Measurements from ENCODE around the gene DAPL1. TPM values are rescaled to one million over a fixed set of nuclear protein-coding genes. Genes with fewer than 3 reads are reported as not detected.

DAPL1 gene
- total RNA-seq, 1 experiment from 2014 or later = not detected

GRCh38 chr2:158830201-158830600 lies 35.1 kb downstream of the DAPL1 start:
- ATAC-seq = no peak

GRCh38 chr2:158835431-158835830 lies 40.3 kb downstream of the DAPL1 start:
- BruUV-seq (replicated peaks) = no TSS peak
- H3K27me3 ChIP-seq (ENCODE audit: control insufficient read depth, insufficient read depth, low read length) = no peaks in the 10 kb centered on the region
- H3K9me3 ChIP-seq (ENCODE audit: control insufficient read depth, insufficient read depth, low read depth, low read length) = no peaks in the 10 kb centered on the region
- ATAC-seq (no peak), DNase-seq (ENCODE audit: low read depth, low spot score) (no peak)
- TF ChIP-seq CTCF (IDR thresholded peaks at IDR 0.05) = no peak
- TF ChIP-seq TCF7L2 (IDR thresholded peaks at IDR 0.05; ENCODE audit: low read depth, low read length) = no peak
- TF ChIP-seq SIN3A (IDR thresholded peaks at IDR 0.05; ENCODE audit: borderline replicate concordance, insufficient read depth, low read depth, low read length) = no peak
- no peak for TF ChIP-seq POLR2AphosphoS5 (IDR thresholded peaks at IDR 0.05; ENCODE audit: low read depth, low read length)
- no peak for TF ChIP-seq REST (IDR thresholded peaks at IDR 0.05; ENCODE audit: insufficient read depth in 1 of 2, low read depth in 2 of 2, low read length in 1 of 2)
- in situ Hi-C loops (cut with HindIII; ENCODE audit: low pct_unique_long_range_greater_than_20kb, low sequenced_read_pairs) (no loop called here), intact Hi-C loops (cut with micrococcal nuclease; ENCODE audit: unreplicated experiment) (no loop called here)
- no peaks in the 10 kb centered on the region for H3K36me3 ChIP-seq (ENCODE audit: control insufficient read depth, insufficient read depth, low read length)
- ChIA-PET CTCF (no interaction called here), POLR2A (no interaction called here)
- H3K4me3 ChIP-seq (ENCODE audit: low read depth in 2 of 2, low read length in 2 of 2) = no peak overlapping the region
- H3K4me1 ChIP-seq (ENCODE audit: control insufficient read depth, insufficient read depth, low read length) = no peaks in the 10 kb centered on the region
- H3K27ac ChIP-seq (ENCODE audit: low read length) = no peak overlapping the region

More at GRCh38 chr2:158830201-158830600, 35.1 kb downstream of the DAPL1 start:
- Histone ChIP-seq H3K27ac (ENCODE audit: low read length) (no peak overlapping the region), H3K4me3 (ENCODE audit: low read depth in 2 of 2, low read length in 2 of 2) (no peak overlapping the region), H3K27me3 (ENCODE audit: control insufficient read depth, insufficient read depth, low read length) (no peaks in the 10 kb centered on the region), H3K4me1 (ENCODE audit: control insufficient read depth, insufficient read depth, low read length) (no peaks in the 10 kb centered on the region), H3K9me3 (ENCODE audit: control insufficient read depth, insufficient read depth, low read depth, low read length) (no peaks in the 10 kb centered on the region), H3K36me3 (ENCODE audit: control insufficient read depth, insufficient read depth, low read length) (no peaks in the 10 kb centered on the region)
- intact Hi-C loops (cut with micrococcal nuclease; ENCODE audit: unreplicated experiment) (no loop called here), in situ Hi-C loops (cut with HindIII; ENCODE audit: low pct_unique_long_range_greater_than_20kb, low sequenced_read_pairs) (no loop called here)
- no TSS peak for BruUV-seq (replicated peaks)
- ChIA-PET POLR2A (no interaction called here), CTCF (no interaction called here)
- DNase-seq (ENCODE audit: low read depth, low spot score) = no peak
- TF ChIP-seq REST (IDR thresholded peaks at IDR 0.05; ENCODE audit: insufficient read depth in 1 of 2, low read depth in 2 of 2, low read length in 1 of 2) (no peak), SIN3A (IDR thresholded peaks at IDR 0.05; ENCODE audit: borderline replicate concordance, insufficient read depth, low read depth, low read length) (no peak), CTCF (IDR thresholded peaks at IDR 0.05) (no peak), TCF7L2 (IDR thresholded peaks at IDR 0.05; ENCODE audit: low read depth, low read length) (no peak), POLR2AphosphoS5 (IDR thresholded peaks at IDR 0.05; ENCODE audit: low read depth, low read length) (no peak)

All from Panc1 (cell line).